ENCODE measurements around the gene CCDC83. TPM values are rescaled to one million over a fixed set of nuclear protein-coding genes. Genes with fewer than 3 reads are reported as not detected.

CCDC83 gene
- total and polyA plus RNA-seq, 2 donors (not counting 3 experiments of a cell fraction or from before 2014, with no cell fraction given) = not detected

GRCh38 chr11:85874265-85874664 lies 19.1 kb downstream of the CCDC83 start:
- intact Hi-C loops (cut with micrococcal nuclease) = no loop called here
- H3K4me3 ChIP-seq (replicated peaks in 1 of 3; ENCODE audit: insufficient read depth in 1 of 3, low read depth in 1 of 3, low read length in 3 of 3) = no peak overlapping the region
- DNase-seq (ENCODE audit: low read depth, low spot score) = no peak
- H3K9ac ChIP-seq (replicated peaks; ENCODE audit: extremely low read depth, insufficient read depth, low read length) = no peak overlapping the region
- H3K4me1 ChIP-seq (ENCODE audit: control insufficient read depth, extremely low read depth, insufficient read depth, low read length) = no peaks in the 10 kb centered on the region
- H3K9me3 ChIP-seq (replicated peaks; ENCODE audit: control insufficient read depth, insufficient read depth, low read length) = no peaks in the 10 kb centered on the region
- no peaks in the 10 kb centered on the region for H3K79me2 ChIP-seq (ENCODE audit: control insufficient read depth, insufficient read depth, low read length)
- no peaks in the 10 kb centered on the region for H3K36me3 ChIP-seq (ENCODE audit: control insufficient read depth in 2 of 2, extremely low read depth in 1 of 2, insufficient read depth in 2 of 2, low read length in 2 of 2)
- H3K27ac ChIP-seq (ENCODE audit: insufficient read depth, low read depth, low read length) = no peak overlapping the region
- no peak overlapping the region for H3K4me2 ChIP-seq (ENCODE audit: insufficient read depth, low read length)
- ChIA-PET POLR2A (no interaction called here), CTCF (no interaction called here)
- no peak for FAIRE-seq
- BruUV-seq (replicated peaks) = no TSS peak
- TF ChIP-seq FOS (IDR thresholded peaks at IDR 0.05; ENCODE audit: borderline replicate concordance, insufficient read depth, low read length) (no peak), POLR2AphosphoS5 (IDR thresholded peaks at IDR 0.05; ENCODE audit: insufficient read depth, low read depth, low read length) (no peak), GATA2 (IDR thresholded peaks at IDR 0.05; ENCODE audit: insufficient read depth, insufficient read length, low read depth, low read length) (no peak), MAX (IDR thresholded peaks at IDR 0.05; ENCODE audit: insufficient read depth, insufficient read length) (no peak), CTCF (IDR thresholded peaks at IDR 0.05; ENCODE audit: extremely low read depth in 1 of 2, insufficient read depth in 1 of 2, low read depth in 1 of 2, low read length in 2 of 2) (no peak), POLR2A (IDR thresholded peaks at IDR 0.05; ENCODE audit: low read depth, low read length) (no peak), JUN (IDR thresholded peaks at IDR 0.05; ENCODE audit: borderline replicate concordance, insufficient read depth, insufficient read length, low read depth) (no peak), MYC (IDR thresholded peaks at IDR 0.05; ENCODE audit: low read depth, low read length) (no peak), EZH2 (IDR thresholded peaks at IDR 0.05; ENCODE audit: borderline replicate concordance, low read depth, low read length, severe bottlenecking) (no peak)
- H3K27me3 ChIP-seq (ENCODE audit: control insufficient read depth in 2 of 2, insufficient read depth in 2 of 2, low read length in 2 of 2) = peaks cover 0 to 2% of the 10 kb centered on the region in 2 experiments
- no peaks in the 10 kb centered on the region for H4K20me1 ChIP-seq (replicated peaks; ENCODE audit: control insufficient read depth, extremely low read depth, insufficient read depth, low read length)
- H2AFZ ChIP-seq (ENCODE audit: low read depth, low read length) = no peak overlapping the region
- dilution Hi-C loops (cut with MboI; ENCODE audit: extremely low pct_ligation_motif_present, low sequenced_read_pairs) = no loop called here
- no peaks in the 10 kb centered on the region for H3K9me1 ChIP-seq (replicated peaks; ENCODE audit: control insufficient read depth, extremely low read depth, insufficient read depth, low read length)

Data from endothelial cell of umbilical vein (primary cell).